HAP-1 (cell line): ENCODE measurements around the gene SULT1B1.
"Not testable (repeated sequence)": the region's sequence is repeated elsewhere in the genome, so short reads cannot be mapped to it uniquely, and the experiment has no call there.

Experiments
- DNase-seq, 2 experiments: peaks; one replicate each; pipeline ENCODE4 v3.0.0-alpha.2; 2016 to 2020; ENCODE audit warnings: low spot score in 2 of 2
- H3K27me3 ChIP-seq: fragments of 250-450 bp; sonication (Bioruptor Pico); 2 replicates; pipeline ENCODE4 v1.5.1; 2020; ENCODE audit warnings: low read depth, mild to moderate bottlenecking, moderate library complexity
- H3K36me3 ChIP-seq: fragments of 250-450 bp; sonication (Bioruptor Pico); replicated peaks from 2 replicates; pipeline ENCODE4 v1.5.1; 2020; ENCODE audit warnings: mild to moderate bottlenecking
- H3K4me1 ChIP-seq: fragments of 250-450 bp; sonication (Bioruptor Pico); 2 replicates; pipeline ENCODE4 v1.5.1; 2020; ENCODE audit warnings: mild to moderate bottlenecking
- H3K4me3 ChIP-seq: fragments of 250-450 bp; sonication (Bioruptor Pico); 2 replicates; pipeline ENCODE4 v1.5.1; 2020; ENCODE audit warnings: mild to moderate bottlenecking, moderate library complexity
- H3K9me3 ChIP-seq: fragments of 250-450 bp; sonication (Bioruptor Pico); 2 replicates; pipeline ENCODE4 v1.5.1; 2020; ENCODE audit warnings: mild to moderate bottlenecking, moderate library complexity
- in situ Hi-C: fragments of 300-500 bp; cut with MboI; formaldehyde crosslinking; loops from 3 replicates; pipeline ENCODE4 v1.14.3; 2020; ENCODE audit warnings: low sequenced_read_pairs, inconsistent platforms, mixed read lengths

The SULT1B1 gene

DNA sequence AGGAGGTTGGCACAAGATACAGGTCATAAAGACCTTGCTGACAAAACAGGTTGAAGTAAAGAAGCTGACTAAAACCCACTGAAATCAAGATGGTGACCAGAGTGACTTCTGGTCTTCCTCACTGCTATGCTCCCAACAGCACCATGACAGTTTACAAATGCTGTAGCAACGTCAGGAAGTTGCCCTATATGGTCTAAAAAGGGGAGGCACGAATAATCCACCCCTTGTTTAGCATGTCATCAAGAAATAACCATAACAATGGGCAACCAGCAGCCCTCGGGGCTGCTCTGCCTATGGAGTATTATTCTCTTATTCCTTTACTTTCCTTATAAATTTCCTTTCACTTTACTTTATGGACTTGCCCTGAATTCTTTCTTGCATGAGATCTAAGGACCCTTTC, 8.1 kb upstream of the SULT1B1 start:
- H3K9me3 ChIP-seq, H3K27me3 ChIP-seq, in situ Hi-C loops, H3K36me3 ChIP-seq, H3K4me3 ChIP-seq: not testable (repeated sequence)
- peak; percentile 43 to 50 for DNase-seq
- peaks cover 13% of the 10 kb centered on the region for H3K4me1 ChIP-seq

GRCh38 chr4:69765751-69766150, 5.3 kb upstream of the SULT1B1 start:
- Histone ChIP-seq H3K27me3 (no peaks in the 10 kb centered on the region), H3K36me3 (no peaks in the 10 kb centered on the region), H3K4me3 (no peak overlapping the region), H3K9me3 (no peaks in the 10 kb centered on the region), H3K4me1 (peaks cover 18% of the 10 kb centered on the region)
- DNase-seq: no peak
- in situ Hi-C loops: no loop called here

DNA sequence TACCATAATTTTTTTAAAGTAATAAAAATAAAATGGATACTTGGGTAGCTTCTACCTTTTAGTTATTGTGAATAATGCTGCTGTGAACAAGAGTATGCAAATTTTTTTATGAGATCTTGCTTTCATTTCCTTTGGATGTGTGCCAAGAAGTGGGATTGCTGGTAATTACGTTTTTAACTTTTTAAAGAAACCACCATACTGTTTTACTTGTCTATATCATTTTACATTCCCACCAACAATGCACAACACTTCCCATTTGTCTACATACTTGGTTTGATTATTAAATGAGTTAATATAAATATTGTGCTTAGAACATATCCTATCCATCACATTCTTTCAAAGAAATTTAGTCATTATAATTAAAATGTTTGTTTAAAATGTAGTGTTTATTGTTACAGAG, 3.9 kb upstream of the SULT1B1 start:
- in situ Hi-C loops: no loop called here
- no peak for DNase-seq
- H3K36me3 ChIP-seq: no peaks in the 10 kb centered on the region

GRCh38 chr4:69763233-69763632, 2.8 kb upstream of the SULT1B1 start:
- DNase-seq: no peak
- peaks cover 14% of the 10 kb centered on the region for H3K4me1 ChIP-seq
- in situ Hi-C loops: no loop called here

More for the DNA sequence above, 3.9 kb upstream of the SULT1B1 start:
- Histone ChIP-seq H3K27me3 (no peaks in the 10 kb centered on the region), H3K4me1 (peaks cover 18% of the 10 kb centered on the region), H3K9me3 (no peaks in the 10 kb centered on the region), H3K4me3 (no peak overlapping the region)

DNA sequence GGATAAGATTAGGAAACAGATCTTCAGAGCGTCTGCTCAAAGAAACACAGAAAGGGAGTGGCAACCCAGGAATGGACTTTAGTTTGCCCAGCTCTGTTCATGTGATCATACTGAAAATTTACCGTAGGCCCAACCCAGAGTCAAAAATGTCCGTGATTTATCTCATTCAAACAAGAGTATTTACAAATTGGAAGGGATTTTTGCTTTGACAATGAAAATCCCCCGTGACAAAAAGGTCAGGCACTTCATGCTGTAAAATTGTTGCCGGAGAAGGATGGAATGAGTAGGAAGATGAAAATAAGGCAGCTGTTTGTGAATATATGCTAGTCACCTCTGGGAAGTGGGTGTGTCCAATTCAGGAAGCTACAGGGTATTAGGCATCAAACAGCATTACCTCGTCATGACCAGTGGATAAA, 1.2 kb downstream of the SULT1B1 start:
- in situ Hi-C loops: no loop called here
- DNase-seq: no peak
- Histone ChIP-seq H3K9me3 (no peaks in the 10 kb centered on the region), H3K4me1 (peaks cover 11% of the 10 kb centered on the region), H3K27me3 (no peaks in the 10 kb centered on the region), H3K36me3 (no peaks in the 10 kb centered on the region), H3K4me3 (no peak overlapping the region)

More at GRCh38 chr4:69763233-69763632, 2.8 kb upstream of the SULT1B1 start:
- Histone ChIP-seq H3K4me3 (no peak overlapping the region), H3K27me3 (no peaks in the 10 kb centered on the region), H3K36me3 (no peaks in the 10 kb centered on the region), H3K9me3 (no peaks in the 10 kb centered on the region)

DNA sequence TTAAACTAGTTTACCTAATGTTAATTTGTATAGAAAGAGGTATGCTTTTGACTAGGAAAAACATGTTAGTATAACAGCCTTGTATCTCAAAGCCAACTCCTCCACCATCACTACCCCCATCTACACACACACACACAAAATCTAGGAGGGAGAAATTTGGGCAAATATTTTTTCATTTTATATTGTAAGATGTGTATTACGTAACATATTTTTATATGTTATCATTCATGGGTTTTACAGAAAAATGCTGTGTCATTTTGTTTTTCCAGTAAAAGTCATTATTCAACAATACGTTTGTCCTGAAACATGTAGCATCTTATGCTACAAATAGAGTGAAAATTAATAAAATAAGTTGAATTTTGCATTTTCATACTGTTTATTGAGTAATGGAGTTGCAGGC, 3.0 kb downstream of the SULT1B1 start:
- H3K4me3 ChIP-seq: no peak overlapping the region
- no peaks in the 10 kb centered on the region for H3K4me1 ChIP-seq
- H3K9me3 ChIP-seq: no peaks in the 10 kb centered on the region
- H3K36me3 ChIP-seq: no peaks in the 10 kb centered on the region
- H3K27me3 ChIP-seq: no peaks in the 10 kb centered on the region
- no peak for DNase-seq
- in situ Hi-C loops: no loop called here

- Histone ChIP-seq H3K27me3 (no peaks in the 10 kb centered on the region), H3K36me3 (no peaks in the 10 kb centered on the region), H3K4me1 (no peaks in the 10 kb centered on the region), H3K4me3 (no peak overlapping the region), H3K9me3 (no peaks in the 10 kb centered on the region)
- in situ Hi-C loops: no loop called here
- no peak for DNase-seq
These were observed 5.4 kb downstream of the SULT1B1 start for GRCh38 chr4:69754926-69755580.

DNA sequence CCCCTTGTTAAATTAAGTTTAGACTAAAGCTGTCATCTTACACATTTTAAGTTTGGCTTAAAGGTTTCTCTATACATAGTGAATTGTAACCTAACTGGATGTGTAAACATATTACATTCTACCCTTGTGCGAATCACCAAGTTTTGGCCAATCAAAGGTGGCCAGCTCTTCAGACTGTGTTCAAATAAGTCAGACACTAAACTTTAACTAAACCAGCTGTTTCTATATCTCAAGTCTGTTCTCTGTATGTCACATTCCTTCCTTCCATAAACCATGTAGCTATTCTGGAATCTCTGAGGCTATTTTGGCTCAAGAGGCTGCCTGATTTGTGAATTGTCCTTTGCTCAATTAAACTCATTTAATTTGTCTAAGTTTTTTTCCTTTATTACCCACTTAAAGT, 6.7 kb downstream of the SULT1B1 start:
- in situ Hi-C loops: no loop called here
- H3K36me3 ChIP-seq: no peaks in the 10 kb centered on the region
- H3K4me3 ChIP-seq: no peak overlapping the region
- no peaks in the 10 kb centered on the region for H3K4me1 ChIP-seq
- no peaks in the 10 kb centered on the region for H3K9me3 ChIP-seq
- no peak for DNase-seq
- no peaks in the 10 kb centered on the region for H3K27me3 ChIP-seq

DNA sequence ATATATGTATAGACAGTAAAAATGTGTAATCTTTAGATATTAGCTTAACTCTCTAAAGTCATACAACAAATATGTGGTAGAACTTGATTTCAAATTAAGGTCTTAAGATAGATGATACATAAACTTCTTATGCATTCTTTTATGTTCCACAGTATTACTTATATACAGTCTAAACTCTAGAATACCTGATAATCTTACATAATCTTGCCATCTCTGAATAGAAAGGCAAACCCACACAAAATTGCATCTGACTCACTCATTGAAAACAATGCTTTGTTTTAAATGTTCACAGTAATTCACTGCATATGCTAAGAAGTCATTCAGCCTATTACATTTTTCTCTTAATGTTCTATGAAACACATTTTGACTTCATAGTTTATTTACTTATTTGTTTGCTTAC, 10.1 kb downstream of the SULT1B1 start:
- H3K27me3 ChIP-seq: no peaks in the 10 kb centered on the region
- no peak for DNase-seq
- in situ Hi-C loops: no loop called here
- no peak overlapping the region for H3K4me3 ChIP-seq
- H3K4me1 ChIP-seq: no peaks in the 10 kb centered on the region
- no peaks in the 10 kb centered on the region for H3K36me3 ChIP-seq
- H3K9me3 ChIP-seq: no peaks in the 10 kb centered on the region

- Histone ChIP-seq H3K9me3 (no peaks in the 10 kb centered on the region), H3K4me3 (no peak overlapping the region), H3K36me3 (no peaks in the 10 kb centered on the region), H3K4me1 (no peaks in the 10 kb centered on the region), H3K27me3 (no peaks in the 10 kb centered on the region)
- in situ Hi-C loops: no loop called here
- no peak for DNase-seq
These were observed 10.6 kb downstream of the SULT1B1 start for GRCh38 chr4:69749771-69750170.

DNA sequence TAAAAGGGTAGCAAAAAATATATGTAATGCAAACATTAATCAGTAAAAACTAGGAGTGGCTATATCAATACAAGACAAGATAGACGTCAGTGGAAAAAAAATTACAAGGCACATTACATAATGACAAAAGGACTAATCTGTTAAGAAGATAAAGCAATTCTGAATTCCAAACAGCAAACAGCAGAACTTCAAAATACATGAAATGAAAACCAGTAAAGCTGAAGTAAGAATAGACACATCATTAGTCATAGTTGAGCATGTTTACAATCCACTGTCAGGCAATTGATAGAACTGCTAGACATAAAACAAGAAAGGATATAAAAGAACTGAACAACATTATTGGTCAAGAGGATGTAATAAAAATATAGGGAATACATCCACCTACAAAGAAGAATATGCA, 12.2 kb downstream of the SULT1B1 start:
- in situ Hi-C loops: no loop called here
- H3K27me3 ChIP-seq: no peaks in the 10 kb centered on the region
- no peak for DNase-seq
- no peaks in the 10 kb centered on the region for H3K36me3 ChIP-seq
- no peaks in the 10 kb centered on the region for H3K9me3 ChIP-seq
- no peak overlapping the region for H3K4me3 ChIP-seq
- no peaks in the 10 kb centered on the region for H3K4me1 ChIP-seq

DNA sequence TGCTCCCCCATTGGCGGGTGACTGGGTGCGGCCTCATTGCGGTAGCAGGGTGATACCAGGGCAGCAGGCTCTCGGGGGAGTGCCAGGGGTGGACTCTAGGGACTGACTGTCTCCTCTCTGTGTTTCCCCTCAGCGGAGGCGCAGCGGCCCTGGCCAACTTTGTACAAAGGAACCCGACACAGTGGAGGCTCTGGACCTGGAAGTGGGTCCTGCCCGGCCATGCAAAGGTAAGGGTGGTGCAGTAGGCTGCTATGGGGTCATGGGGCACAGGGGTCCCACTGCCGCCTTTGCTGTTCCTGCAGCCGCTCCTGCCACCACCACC, 16.3 kb downstream of the SULT1B1 start:
- no peak for DNase-seq
- H3K27me3 ChIP-seq: no peaks in the 10 kb centered on the region
- no peaks in the 10 kb centered on the region for H3K36me3 ChIP-seq
- H3K4me1 ChIP-seq: no peaks in the 10 kb centered on the region
- in situ Hi-C loops: no loop called here
- H3K9me3 ChIP-seq: no peaks in the 10 kb centered on the region
- no peak overlapping the region for H3K4me3 ChIP-seq

DNA sequence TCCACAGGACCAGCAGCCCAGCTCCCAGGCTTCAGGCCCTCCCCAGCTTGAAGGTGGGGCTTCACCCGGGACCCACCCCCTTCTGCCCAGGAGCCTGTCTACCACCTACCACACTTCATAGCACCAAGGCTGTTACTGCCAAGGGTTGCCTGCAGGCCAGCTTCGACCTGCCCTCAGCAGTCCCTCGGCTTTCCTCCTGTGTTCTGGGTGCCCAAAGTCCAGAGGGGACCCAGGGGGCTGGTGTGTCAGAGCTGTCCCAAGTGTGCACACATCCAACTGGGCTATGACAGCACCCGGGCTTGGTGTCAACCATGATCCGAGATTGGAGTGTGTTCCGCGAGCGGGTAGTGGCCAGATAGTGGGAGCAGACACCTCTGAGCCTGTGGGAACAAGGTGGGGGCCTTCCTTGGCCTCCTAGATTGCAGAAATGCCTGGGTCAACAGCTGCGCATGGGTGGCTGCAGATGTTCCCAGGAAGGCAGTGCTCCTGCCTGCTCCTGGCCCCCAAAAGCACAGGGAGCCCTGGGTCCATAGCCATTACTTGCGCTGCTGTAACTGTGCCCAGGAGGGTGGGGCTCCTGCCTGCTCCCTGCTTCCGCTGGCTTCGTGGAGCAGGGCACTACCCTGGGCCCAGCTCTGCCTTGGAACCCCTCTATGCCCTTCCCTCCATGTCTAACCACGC, 16.8 kb downstream of the SULT1B1 start:
- in situ Hi-C loops: no loop called here
- Histone ChIP-seq H3K9me3 (no peaks in the 10 kb centered on the region), H3K4me3 (no peak overlapping the region), H3K36me3 (no peaks in the 10 kb centered on the region), H3K4me1 (no peaks in the 10 kb centered on the region), H3K27me3 (no peaks in the 10 kb centered on the region)
- DNase-seq: no peak

- no peak overlapping the region for H3K4me3 ChIP-seq
- in situ Hi-C loops: no loop called here
- H3K4me1 ChIP-seq: no peaks in the 10 kb centered on the region
- H3K36me3 ChIP-seq: no peaks in the 10 kb centered on the region
- H3K9me3 ChIP-seq: no peaks in the 10 kb centered on the region
- no peaks in the 10 kb centered on the region for H3K27me3 ChIP-seq
- DNase-seq: no peak
These were observed 17.8 kb downstream of the SULT1B1 start for GRCh38 chr4:69742596-69742995.

GRCh38 chr4:69738872-69739271, 21.5 kb downstream of the SULT1B1 start:
- H3K4me1 ChIP-seq: no peaks in the 10 kb centered on the region
- no peak overlapping the region for H3K4me3 ChIP-seq
- H3K9me3 ChIP-seq: no peaks in the 10 kb centered on the region
- DNase-seq: no peak
- H3K36me3 ChIP-seq: no peaks in the 10 kb centered on the region
- in situ Hi-C loops: no loop called here
- no peaks in the 10 kb centered on the region for H3K27me3 ChIP-seq
